H1 (cell line): ENCODE measurements around the gene ADGRG7. TPM values are rescaled to one million over a fixed set of nuclear protein-coding genes. Genes with fewer than 3 reads are reported as not detected.

ENCODE experiments used
- CTCF ChIA-PET: fragments of 300-600 bp; sonication (Branson Sonifier 250); formaldehyde crosslinking; loops from one replicate; lab custom pipeline; 2021; ENCODE audit not compliant: partially characterized antibody; lab: Charles Lee
- POLR2A ChIA-PET: fragments of 300-600 bp; sonication (Branson Sonifier 250); formaldehyde crosslinking; loops from one replicate; lab custom pipeline; 2021; ENCODE audit warnings: inconsistent platforms; ENCODE audit not compliant: partially characterized antibody; lab: Charles Lee
- DNase-seq, 2 experiments: peaks; one replicate each; pipeline versions ENCODE4 v3.0.0 to v3.0.0-alpha.2; 2010 to 2022; ENCODE audit warnings: low spot score in 2 of 2, low read depth in 1 of 2, mixed read lengths in 1 of 2
- FAIRE-seq: peaks from 2 replicates; lab custom pipeline; 2011; peaks lifted over from hg19 to GRCh38; lab: Jason Lieb, UNC
- H2AFZ ChIP-seq: 2 replicates; pipeline ENCODE4 v1.8.1; 2012; ENCODE audit warnings: low read length, inconsistent platforms
- H2AK5ac ChIP-seq: 2 replicates; pipeline ENCODE4 v1.6.1; 2013; ENCODE audit warnings: low read depth, low read length
- H2BK120ac ChIP-seq: replicated peaks from 2 replicates; pipeline ENCODE3; 2013; ENCODE audit warnings: low read depth, low read length, inconsistent platforms
- H2BK12ac ChIP-seq: 2 replicates; pipeline ENCODE4 v1.6.1; 2013; ENCODE audit warnings: low read depth, low read length
- H2BK15ac ChIP-seq: 2 replicates; pipeline ENCODE4 v1.6.1; 2013; ENCODE audit warnings: low read length
- H2BK20ac ChIP-seq: 2 replicates; pipeline ENCODE4 v1.6.1; 2013; ENCODE audit warnings: low read length
- H2BK5ac ChIP-seq: 2 replicates; pipeline ENCODE4 v1.6.1; 2013; ENCODE audit warnings: low read depth, low read length
- H3K14ac ChIP-seq: 2 replicates; pipeline ENCODE4 v1.6.1; 2013; ENCODE audit warnings: inconsistent platforms; ENCODE audit not compliant: insufficient read length
- H3K18ac ChIP-seq: 2 replicates; pipeline ENCODE4 v1.6.1; 2013; ENCODE audit warnings: low read length; ENCODE audit errors: extremely low read depth
- H3K23ac ChIP-seq: 2 replicates; pipeline ENCODE4 v1.6.1; 2013; ENCODE audit warnings: inconsistent platforms; ENCODE audit not compliant: insufficient read length
- H3K23me2 ChIP-seq: 2 replicates; pipeline ENCODE4 v1.6.1; 2013; ENCODE audit warnings: low read depth, low read length
- H3K27ac ChIP-seq: 2 replicates; pipeline ENCODE4 v1.6.1; 2011; ENCODE audit warnings: low read depth, low read length, inconsistent platforms
- H3K27me3 ChIP-seq, 4 experiments: replicated peaks in 1 of 4; 1 replicate in 1 of 4; 2 replicates in 3 of 4; pipeline versions ENCODE4 v1.6.1 to v1.8.1; 2011 to 2013; ENCODE audit warnings: low read length in 3 of 4, mild to moderate bottlenecking in 3 of 4, inconsistent platforms in 2 of 4, mixed read lengths in 2 of 4, moderate library complexity in 1 of 4; ENCODE audit not compliant: control insufficient read depth in 3 of 4, insufficient read depth in 3 of 4; ENCODE audit errors: extremely low read depth in 1 of 4
- H3K36me3 ChIP-seq, 4 experiments: 2 replicates each; pipeline versions ENCODE4 v1.6.1 to v1.8.1; 2011 to 2013; ENCODE audit warnings: mild to moderate bottlenecking in 4 of 4, low read length in 3 of 4, moderate library complexity in 2 of 4, control low read depth in 1 of 4, inconsistent platforms in 1 of 4; ENCODE audit not compliant: insufficient read depth in 4 of 4, control insufficient read depth in 2 of 4
- H3K4ac ChIP-seq: replicated peaks from 2 replicates; pipeline ENCODE3; 2013; ENCODE audit warnings: low read length, low read depth, mixed read lengths, inconsistent platforms; ENCODE audit not compliant: insufficient read length
- H3K4me1 ChIP-seq, 4 experiments: replicated peaks in 1 of 4; 1 replicate in 1 of 4; 2 replicates in 3 of 4; pipeline versions ENCODE4 v1.6.1 to v1.8.1; 2011 to 2013; ENCODE audit warnings: low read length in 3 of 4, inconsistent platforms in 2 of 4, mixed read lengths in 1 of 4; ENCODE audit not compliant: insufficient read depth in 4 of 4, control insufficient read depth in 3 of 4
- H3K4me2 ChIP-seq, 2 experiments: 2 replicates each; pipeline versions ENCODE4 v1.6.1 to v1.8.1; 2011 to 2013; ENCODE audit warnings: low read depth in 2 of 2, low read length in 2 of 2, control low read depth in 1 of 2, inconsistent platforms in 1 of 2, mild to moderate bottlenecking in 1 of 2; ENCODE audit not compliant: insufficient read depth in 1 of 2
- H3K4me3 ChIP-seq, 4 experiments: fragments of 200-600, 300-600 bp in 1 of 4; sonication (generic), shearing (Covaris generic), sonication (Bioruptor Twin) in 1 of 4; 2 replicates each; pipeline versions ENCODE4 v1.5.1 to v1.8.1; 2011 to 2016; ENCODE audit warnings: low read length in 4 of 4, low read depth in 3 of 4, control low read depth in 2 of 4, inconsistent platforms in 2 of 4, mild to moderate bottlenecking in 2 of 4, mixed read lengths in 1 of 4, moderate library complexity in 1 of 4; ENCODE audit not compliant: insufficient read depth in 2 of 4; ENCODE audit errors: extremely low read depth in 1 of 4
- H3K56ac ChIP-seq: replicated peaks from 2 replicates; pipeline ENCODE3; 2013; ENCODE audit warnings: low read depth, mild to moderate bottlenecking, mixed read lengths, low read length, inconsistent platforms; ENCODE audit not compliant: insufficient read length
- H3K79me1 ChIP-seq: 2 replicates; pipeline ENCODE4 v1.6.1; 2013; ENCODE audit warnings: low read depth, low read length, control low read depth
- H3K79me2 ChIP-seq, 2 experiments: 2 replicates each; pipeline versions ENCODE4 v1.6.1 to v1.8.1; 2012 to 2013; ENCODE audit warnings: low read length in 2 of 2, mild to moderate bottlenecking in 2 of 2, inconsistent platforms in 1 of 2; ENCODE audit not compliant: insufficient read depth in 2 of 2, control insufficient read depth in 1 of 2
- H3K9ac ChIP-seq, 4 experiments: replicated peaks in 1 of 4; 1 replicate in 1 of 4; 2 replicates in 3 of 4; pipeline versions ENCODE4 v1.6.1 to v1.8.1; 2011 to 2013; ENCODE audit warnings: low read depth in 3 of 4, low read length in 3 of 4, control low read depth in 2 of 4, mild to moderate bottlenecking in 2 of 4, moderate library complexity in 2 of 4, inconsistent platforms in 1 of 4; ENCODE audit errors: extremely low read depth in 1 of 4
- H3K9me3 ChIP-seq, 2 experiments: 2 replicates each; pipeline versions ENCODE4 v1.6.1 to v1.8.1; 2012 to 2013; ENCODE audit warnings: mild to moderate bottlenecking in 2 of 2, moderate library complexity in 2 of 2, control low read depth in 1 of 2, inconsistent platforms in 1 of 2, low read depth in 1 of 2, low read length in 1 of 2, mixed read lengths in 1 of 2; ENCODE audit not compliant: insufficient read depth in 2 of 2
- H4K20me1 ChIP-seq, 2 experiments: replicated peaks in 1 of 2; 2 replicates each; pipeline versions ENCODE3 to v1.8.1; 2011 to 2013; ENCODE audit warnings: inconsistent platforms in 2 of 2, low read length in 2 of 2, mild to moderate bottlenecking in 1 of 2; ENCODE audit not compliant: insufficient read depth in 2 of 2, control insufficient read depth in 1 of 2
- H4K5ac ChIP-seq: 2 replicates; pipeline ENCODE4 v1.6.1; 2013; ENCODE audit warnings: low read length, low read depth, mixed read lengths, inconsistent platforms; ENCODE audit not compliant: insufficient read length
- H4K8ac ChIP-seq: 2 replicates; pipeline ENCODE4 v1.8.0; 2013; ENCODE audit warnings: mild to moderate bottlenecking, moderate library complexity, low read length, inconsistent platforms; ENCODE audit not compliant: insufficient read depth; ENCODE audit errors: extremely low read depth
- H4K91ac ChIP-seq: replicated peaks from 2 replicates; pipeline ENCODE3; 2013; ENCODE audit warnings: low read length, mixed read lengths, inconsistent platforms; ENCODE audit not compliant: insufficient read length
- HDAC6 ChIP-seq: IDR thresholded peaks from one replicate; pipeline ENCODE4 v1.7.1; 2012; ENCODE audit warnings: low read depth, mild to moderate bottlenecking, inconsistent platforms, low read length, moderate library complexity
- RBBP5 ChIP-seq: IDR thresholded peaks from 2 replicates; pipeline ENCODE4 v1.7.1; 2012; ENCODE audit warnings: low read depth, mild to moderate bottlenecking, inconsistent platforms, low read length, moderate library complexity, borderline replicate concordance
- TBP ChIP-seq: IDR thresholded peaks from 2 replicates; pipeline ENCODE4 v1.6.1; 2011; ENCODE audit warnings: low read depth, low read length, improper control_type of control experiment
- WGBS, 2 experiments: shearing (Covaris generic) in 1 of 2; methylation state at CpG; one replicate each; pipeline versions ENCODE4 v1.1.6 to v1.1.7; 2013 to 2015; ENCODE audit warnings: low lambda C conversion rate in 2 of 2, mixed read lengths in 2 of 2, inconsistent platforms in 1 of 2, low coverage in 1 of 2, missing lambda C conversion rate in 1 of 2; ENCODE audit not compliant: insufficient replicate concordance in 2 of 2, insufficient coverage in 1 of 2, insufficient read length in 1 of 2; ENCODE audit errors: extremely low coverage in 1 of 2, missing lambda C conversion rate in 1 of 2; 5-methylcytosine and 5-hydroxymethylcytosine counted together
- polyA plus RNA-seq, 7 experiments: library from polyadenylated mRNA; depleted of rRNA in 3 of 7; stranded (reverse) in 5 of 7; unstranded in 2 of 7; fragments of >200 nt in 5 of 7; fragments of 200-250 nt in 2 of 7; gene quantifications; 1 replicate in 5 of 7; 2 replicates in 1 of 7; 4 replicates in 1 of 7; pipeline versions ENCODE4 v1.2.1 to v1.2.3, GENCODE V29; 2011 to 2013; ENCODE audit warnings: missing spikeins in 2 of 7, mixed read lengths in 2 of 7
- total RNA-seq: library from RNA; stranded (reverse); fragmentation: NEBNext Ultra II Directional; extraction: Animal tissue kit (Norgen Biotek cat#: 25700); gene quantifications from 2 replicates; pipeline ENCODE4 v1.2.1, GENCODE V29; 2021

ADGRG7 gene
- total and polyA plus RNA-seq, 2 of the 8 experiments (the other 6 are each of a cell fraction or from before 2014, with no cell fraction given) = not detected

DNA sequence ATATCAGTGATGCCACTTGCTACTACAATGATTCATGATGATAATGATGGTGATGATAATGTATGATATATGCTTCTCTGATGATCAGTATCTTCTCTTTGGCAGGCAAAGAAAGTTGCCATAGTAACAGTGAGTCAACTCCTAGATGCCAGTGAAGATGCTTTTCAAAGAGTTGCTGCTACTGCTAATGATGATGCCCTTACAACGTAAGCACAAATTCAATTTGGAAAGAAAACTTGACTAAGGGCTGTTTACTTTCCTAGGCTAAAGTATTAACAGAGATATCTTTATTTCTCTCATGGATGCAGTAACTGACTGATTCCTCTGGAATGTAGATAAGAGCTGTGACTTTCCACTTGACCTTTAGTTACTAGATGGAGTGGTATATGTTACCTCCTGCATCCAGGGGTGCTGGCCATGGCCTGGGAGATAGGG lies 27.8 kb downstream of the ADGRG7 start:
- DNase-seq = no peak
- H3K79me2 ChIP-seq = no peaks in the 10 kb centered on the region
- no peaks in the 10 kb centered on the region for H3K23me2 ChIP-seq
- no peak overlapping the region for H4K8ac ChIP-seq
- no peak overlapping the region for H2AK5ac ChIP-seq
- TF ChIP-seq TBP = no peak
- TF ChIP-seq RBBP5 = no peak
- no peak for TF ChIP-seq HDAC6
- no peak overlapping the region for H3K18ac ChIP-seq
- H3K79me1 ChIP-seq = no peaks in the 10 kb centered on the region
- no peak for FAIRE-seq
- no peak overlapping the region for H2BK12ac ChIP-seq
- H3K4me2 ChIP-seq = no peak overlapping the region
- no peak overlapping the region for H2BK20ac ChIP-seq
- no peaks in the 10 kb centered on the region for H3K36me3 ChIP-seq
- no peak overlapping the region for H3K4ac ChIP-seq
- H3K4me1 ChIP-seq = no peaks in the 10 kb centered on the region; a peak in 1 of 7 replicates
- no peak overlapping the region for H4K5ac ChIP-seq
- H4K91ac ChIP-seq = no peak overlapping the region
- no peak overlapping the region for H2BK5ac ChIP-seq
- 87% methylated on average over 1 of the region's 1 CpG; no CpG with 5 or more reads in 1 of the 2 experiments for WGBS, 2 experiments
- no peak overlapping the region for H3K27ac ChIP-seq
- H3K14ac ChIP-seq = no peak overlapping the region
- H3K9me3 ChIP-seq = no peaks in the 10 kb centered on the region
- ChIA-PET POLR2A (no interaction called here), CTCF (interaction anchor here (1.0 to 1.6 kb wide), 2 partner anchors 34 to 174 kb away, joined by 3 to 4 read pairs; no protein-coding TSS in a partner anchor)
- no peak overlapping the region for H2BK120ac ChIP-seq
- no peak overlapping the region for H3K56ac ChIP-seq
- H3K27me3 ChIP-seq = no peaks in the 10 kb centered on the region
- H2BK15ac ChIP-seq = no peak overlapping the region
- no peak overlapping the region for H3K23ac ChIP-seq
- H3K9ac ChIP-seq = no peak overlapping the region
- no peak overlapping the region for H3K4me3 ChIP-seq
- H4K20me1 ChIP-seq = no peaks in the 10 kb centered on the region
- H2AFZ ChIP-seq = no peak overlapping the region
